Uterus (tissue), 4 donors: ENCODE data around the gene FAM120A. TPM values are rescaled to one million over a fixed set of nuclear protein-coding genes. Genes with fewer than 3 reads are reported as not detected.
A peak's percentile ranks its signal among the peaks of the same experiment; 100 is the strongest.

Source experiments
- DNase-seq, 2 donors: peaks; one replicate each; pipeline ENCODE4 v3.0.0-alpha.2; 2019 to 2020
- H3K27ac ChIP-seq, 2 donors: fragments of 200-600 bp; sonication (generic); 1 replicate in 1 of 2; 2 replicates in 1 of 2; pipeline ENCODE4 v1.5.1; 2016 to 2018
- H3K27me3 ChIP-seq, 2 donors: fragments of 200-600 bp; sonication (generic); one replicate each; pipeline ENCODE4 v1.5.1; 2018 to 2019; ENCODE audit warnings: control low read depth in 1 of 2
- H3K36me3 ChIP-seq, 2 donors: fragments of 200-600 bp; sonication (generic); one replicate each; pipeline ENCODE4 v1.5.1; 2019; ENCODE audit warnings: control low read depth in 1 of 2
- H3K4me1 ChIP-seq, 2 donors: fragments of 200-600 bp; sonication (generic); one replicate each; pipeline ENCODE4 v1.5.1; 2018 to 2019; ENCODE audit warnings: control low read depth in 1 of 2
- H3K4me3 ChIP-seq, 2 donors: fragments of 200-600 bp; sonication (generic); 1 replicate in 1 of 2; 2 replicates in 1 of 2; pipeline ENCODE4 v1.5.1; 2018 to 2019; ENCODE audit warnings: mild to moderate bottlenecking in 1 of 2
- H3K9me3 ChIP-seq, 2 donors: fragments of 200-600 bp; sonication (generic); one replicate each; pipeline ENCODE4 v1.5.1; 2019; ENCODE audit warnings: control low read depth in 1 of 2
- POLR2A ChIP-seq, 2 donors: fragments of 450-650 bp; IDR thresholded peaks; one replicate each; pipeline ENCODE4 v1.6.1; 2016; ENCODE audit warnings: antibody characterized with exemption in 2 of 2, mild to moderate bottlenecking in 1 of 2, moderate library complexity in 1 of 2
- intact Hi-C: fragments of 100-400 bp; cut with DNase I; formaldehyde crosslinking; loops from one replicate; pipeline ENCODE4 v1.15.1; 2023; ENCODE audit warnings: low total_unique reads
- total RNA-seq, 4 donors: library from RNA; depleted of rRNA in 3 of 4; stranded (reverse); fragments of >200 nt in 3 of 4; gene quantifications; one replicate each; pipeline versions ENCODE4 v1.1.0 to v1.2.4, GENCODE V29; 2014 to 2023
- TF ChIP-seq, protein P1 (sequence below), 4 experiments: fragments of 200-600 bp in 2 of 4; fragments of 450-650 bp in 2 of 4; sonication (generic) in 2 of 4; IDR thresholded peaks; one replicate each; pipeline ENCODE4 v1.5.1; 2016 to 2019; ENCODE audit warnings: antibody characterized with exemption in 4 of 4, mild to moderate bottlenecking in 2 of 4, moderate library complexity in 1 of 4
- donor health status: DM: yes; HTN: yes; CAD: no.

Gene FAM120A
- total RNA-seq, 4 donors from 2014 or later, result 36.8 to 110 (median 103) TPM

DNA sequence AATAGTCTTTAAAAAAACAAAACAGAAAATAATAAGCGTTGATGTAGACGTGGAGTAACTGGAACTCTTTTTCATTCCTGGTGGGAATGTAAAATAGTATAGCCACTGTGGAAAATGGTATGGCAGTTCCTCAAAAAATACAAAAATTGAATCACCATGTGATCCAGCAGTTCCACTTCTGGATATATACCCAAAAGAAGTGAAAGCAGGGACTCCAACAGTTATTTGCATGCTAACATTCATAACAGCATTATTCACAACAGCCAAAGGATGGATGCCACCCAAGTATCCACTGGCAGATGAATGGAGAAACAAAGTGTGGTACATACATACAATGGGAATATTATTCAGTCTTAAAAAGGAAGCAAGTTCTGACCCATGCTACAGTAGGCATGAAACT, 120.7 kb downstream of the FAM120A start:
- TF ChIP-seq, protein P1, sequence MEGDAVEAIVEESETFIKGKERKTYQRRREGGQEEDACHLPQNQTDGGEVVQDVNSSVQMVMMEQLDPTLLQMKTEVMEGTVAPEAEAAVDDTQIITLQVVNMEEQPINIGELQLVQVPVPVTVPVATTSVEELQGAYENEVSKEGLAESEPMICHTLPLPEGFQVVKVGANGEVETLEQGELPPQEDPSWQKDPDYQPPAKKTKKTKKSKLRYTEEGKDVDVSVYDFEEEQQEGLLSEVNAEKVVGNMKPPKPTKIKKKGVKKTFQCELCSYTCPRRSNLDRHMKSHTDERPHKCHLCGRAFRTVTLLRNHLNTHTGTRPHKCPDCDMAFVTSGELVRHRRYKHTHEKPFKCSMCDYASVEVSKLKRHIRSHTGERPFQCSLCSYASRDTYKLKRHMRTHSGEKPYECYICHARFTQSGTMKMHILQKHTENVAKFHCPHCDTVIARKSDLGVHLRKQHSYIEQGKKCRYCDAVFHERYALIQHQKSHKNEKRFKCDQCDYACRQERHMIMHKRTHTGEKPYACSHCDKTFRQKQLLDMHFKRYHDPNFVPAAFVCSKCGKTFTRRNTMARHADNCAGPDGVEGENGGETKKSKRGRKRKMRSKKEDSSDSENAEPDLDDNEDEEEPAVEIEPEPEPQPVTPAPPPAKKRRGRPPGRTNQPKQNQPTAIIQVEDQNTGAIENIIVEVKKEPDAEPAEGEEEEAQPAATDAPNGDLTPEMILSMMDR (IDR thresholded peaks at IDR 0.05), result no peak
- no peak for TF ChIP-seq POLR2A (IDR thresholded peaks at IDR 0.05)
- Histone ChIP-seq H3K36me3 (no peaks in the 10 kb centered on the region), H3K27ac (no peak overlapping the region), H3K4me3 (no peak overlapping the region), H3K9me3 (no peaks in the 10 kb centered on the region), H3K27me3 (no peaks in the 10 kb centered on the region), H3K4me1 (no peaks in the 10 kb centered on the region)
- no peak for DNase-seq
- intact Hi-C loops, result no loop called here

DNA sequence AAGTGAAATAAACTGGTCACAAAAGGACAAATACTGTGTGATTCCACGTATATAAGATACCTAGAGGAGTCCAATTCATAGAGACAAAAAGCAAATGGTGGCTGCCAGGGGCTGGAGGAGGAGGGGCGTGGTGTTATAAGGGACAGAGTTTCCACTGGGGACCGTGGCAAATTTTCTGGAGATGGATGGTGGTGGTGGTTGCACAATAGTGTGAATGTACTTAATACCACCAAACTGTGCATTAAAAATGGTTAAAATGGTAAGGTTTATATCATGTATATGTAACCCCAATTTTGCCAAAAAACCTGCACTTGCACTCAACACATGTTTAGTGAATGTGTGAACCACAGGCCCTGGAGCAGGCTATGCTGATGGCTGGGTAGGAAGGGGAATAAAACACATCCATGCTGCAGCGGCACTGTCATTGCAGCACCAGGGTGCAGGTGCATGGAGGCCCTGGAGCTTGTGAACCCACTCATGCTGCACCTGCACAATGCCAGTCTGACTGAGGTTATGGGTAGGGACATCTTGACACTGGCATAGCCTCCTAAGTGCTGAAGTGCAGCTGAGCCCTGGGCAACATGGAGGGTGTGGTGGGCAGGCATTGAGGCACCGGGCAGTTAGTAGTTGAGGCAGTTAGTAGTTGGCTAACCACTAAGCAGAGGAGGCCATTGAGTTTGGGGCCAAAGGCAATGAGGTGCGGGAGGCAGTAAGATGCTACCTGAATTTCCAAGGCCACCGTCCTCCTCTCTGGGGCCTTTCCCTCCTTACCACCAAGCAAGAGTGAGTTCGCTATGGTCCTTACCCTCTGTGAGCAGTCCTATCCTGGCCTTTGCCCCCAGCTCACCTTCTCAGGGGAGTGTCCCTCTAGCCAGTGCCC, 121.4 kb downstream of the FAM120A start:
- Histone ChIP-seq H3K36me3 (no peaks in the 10 kb centered on the region), H3K27ac (no peak overlapping the region), H3K9me3 (no peaks in the 10 kb centered on the region), H3K4me3 (no peak overlapping the region), H3K27me3 (no peaks in the 10 kb centered on the region), H3K4me1 (no peaks in the 10 kb centered on the region)
- intact Hi-C loops, result no loop called here
- DNase-seq, result no peak
- TF ChIP-seq, protein P1 (IDR thresholded peaks at IDR 0.05), result no peak
- TF ChIP-seq POLR2A (IDR thresholded peaks at IDR 0.05), result no peak

DNA sequence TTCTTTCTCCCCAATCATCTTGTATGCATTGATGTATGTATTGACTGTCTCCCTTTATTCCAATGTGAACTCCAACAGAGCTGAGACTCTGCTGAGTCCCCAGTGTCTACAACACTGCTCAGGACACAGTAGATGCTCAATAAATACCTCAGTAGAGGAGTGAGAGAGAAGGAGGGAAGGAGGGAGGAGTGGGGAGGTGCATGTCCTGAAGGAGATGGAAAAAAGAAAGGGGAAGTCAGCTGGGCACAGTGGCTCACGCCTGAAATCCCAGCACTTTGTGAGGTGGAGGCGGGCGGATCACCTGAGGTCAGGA, 122.0 kb downstream of the FAM120A start:
- H3K9me3 ChIP-seq, result no peaks in the 10 kb centered on the region
- H3K27ac ChIP-seq, result no peak overlapping the region
- DNase-seq, result no peak
- H3K4me1 ChIP-seq, result no peaks in the 10 kb centered on the region
- H3K4me3 ChIP-seq, result no peak overlapping the region
- TF ChIP-seq, protein P1 (IDR thresholded peaks at IDR 0.05), result no peak
- TF ChIP-seq POLR2A (IDR thresholded peaks at IDR 0.05), result no peak
- no peaks in the 10 kb centered on the region for H3K36me3 ChIP-seq
- H3K27me3 ChIP-seq, result no peaks in the 10 kb centered on the region
- intact Hi-C loops, result no loop called here

DNA sequence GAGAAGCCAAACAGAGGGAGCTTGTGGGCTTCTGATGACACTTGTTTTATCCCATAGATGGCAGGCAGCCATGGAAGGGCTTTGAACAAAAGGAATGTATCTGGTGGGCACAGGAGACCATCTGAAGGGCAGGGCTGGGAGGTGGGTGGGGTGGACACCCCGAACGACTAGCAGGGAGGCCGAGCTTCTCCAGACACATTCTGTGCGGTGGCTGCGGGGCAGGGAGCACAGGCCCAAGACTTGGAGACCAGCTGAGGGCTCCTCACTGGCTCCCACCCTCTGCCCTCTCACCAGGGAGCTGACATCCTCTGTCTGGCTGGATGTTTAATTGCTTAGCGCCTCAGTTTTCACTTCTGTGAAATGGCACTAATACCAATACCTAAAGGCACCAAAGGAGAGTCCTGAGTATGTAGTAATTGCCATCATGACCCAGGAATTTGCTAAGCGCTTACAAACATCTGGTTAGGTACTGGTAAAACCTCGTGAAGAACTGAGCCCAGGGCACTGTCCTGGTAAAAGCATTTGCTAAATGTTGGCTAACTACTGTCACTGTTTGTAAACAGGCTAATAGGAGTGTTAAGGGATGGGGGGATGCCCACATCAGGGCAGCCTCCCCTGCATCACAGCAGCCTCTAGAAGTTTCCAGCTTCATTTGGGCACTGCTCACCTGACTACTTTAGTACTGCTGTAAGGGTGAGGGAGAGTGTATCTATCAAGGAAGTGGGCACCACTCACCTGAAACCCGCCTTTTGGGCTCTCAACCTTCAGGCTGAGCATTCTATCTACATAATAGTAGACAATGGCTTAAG, 122.8 kb downstream of the FAM120A start:
- no peaks in the 10 kb centered on the region for H3K36me3 ChIP-seq
- H3K27ac ChIP-seq, result peak overlapping the region; percentile 94 to 96
- DNase-seq, result no peak
- intact Hi-C loops, result no loop called here
- H3K27me3 ChIP-seq, result no peaks in the 10 kb centered on the region
- no peaks in the 10 kb centered on the region for H3K4me1 ChIP-seq
- TF ChIP-seq, protein P1 (IDR thresholded peaks at IDR 0.05), result no peak
- TF ChIP-seq POLR2A (IDR thresholded peaks at IDR 0.05), result no peak
- H3K4me3 ChIP-seq, result no peak overlapping the region
- no peaks in the 10 kb centered on the region for H3K9me3 ChIP-seq
